ENCODE data around the gene EFCAB11.
A peak's percentile ranks its signal among the peaks of the same experiment; 100 is the strongest.

Gene EFCAB11

GRCh38 chr14:89952576-89952975 lies 2.0 kb downstream of the EFCAB11 start:
- DNase-seq (ENCODE audit: low read depth): no peak
- TF ChIP-seq CTCF (IDR thresholded peaks at IDR 0.05; ENCODE audit: control insufficient read depth, extremely low read depth, insufficient read depth): no peak
- no peak overlapping the region for H3K4me3 ChIP-seq (ENCODE audit: low read depth, low read length)

- DNase-seq (ENCODE audit: low read depth): no peak
- no peak overlapping the region for H3K4me3 ChIP-seq (ENCODE audit: low read depth, low read length)
- no peak for TF ChIP-seq CTCF (IDR thresholded peaks at IDR 0.05; ENCODE audit: control insufficient read depth, extremely low read depth, insufficient read depth)
Measured at GRCh38 chr14:89947344-89947743, 7.2 kb downstream of the EFCAB11 start.

- no peak for TF ChIP-seq CTCF (IDR thresholded peaks at IDR 0.05; ENCODE audit: control insufficient read depth, extremely low read depth, insufficient read depth)
- no peak overlapping the region for H3K4me3 ChIP-seq (ENCODE audit: low read depth, low read length)
- no peak for DNase-seq (ENCODE audit: low read depth)
Measured at GRCh38 chr14:89941830-89942377, 12.6 kb downstream of the EFCAB11 start.

GRCh38 chr14:89936654-89937185 lies 17.8 kb downstream of the EFCAB11 start:
- peak; percentile 41 for TF ChIP-seq CTCF (IDR thresholded peaks at IDR 0.05; ENCODE audit: control insufficient read depth, extremely low read depth, insufficient read depth)
- DNase-seq (ENCODE audit: low read depth): no peak
- H3K4me3 ChIP-seq (ENCODE audit: low read depth, low read length): no peak overlapping the region

- TF ChIP-seq CTCF (IDR thresholded peaks at IDR 0.05; ENCODE audit: control insufficient read depth, extremely low read depth, insufficient read depth): no peak
- no peak for DNase-seq (ENCODE audit: low read depth)
- no peak overlapping the region for H3K4me3 ChIP-seq (ENCODE audit: low read depth, low read length)
Measured at GRCh38 chr14:89933002-89933401, 21.5 kb downstream of the EFCAB11 start.

GRCh38 chr14:89927186-89927865 lies 27.2 kb downstream of the EFCAB11 start:
- H3K4me3 ChIP-seq (ENCODE audit: low read depth, low read length): no peak overlapping the region
- DNase-seq (ENCODE audit: low read depth): no peak
- no peak for TF ChIP-seq CTCF (IDR thresholded peaks at IDR 0.05; ENCODE audit: control insufficient read depth, extremely low read depth, insufficient read depth)
